ENCODE results near the gene MRPL28.
"Not testable (repeated sequence)": the region's sequence is repeated elsewhere in the genome, so short reads cannot be mapped to it uniquely, and the experiment has no call there.

The MRPL28 gene

GRCh38 chr16:337437-337836, 32.9 kb downstream of the MRPL28 start:
- no peak for DNase-seq

GRCh38 chr16:336269-336668, 34.1 kb downstream of the MRPL28 start:
- DNase-seq, result no peak

- DNase-seq, result not testable (repeated sequence)
Observed at GRCh38 chr16:334861-335632, 35.3 kb downstream of the MRPL28 start.

- not testable (repeated sequence) for DNase-seq
Observed at GRCh38 chr16:334164-334832, 36.0 kb downstream of the MRPL28 start.

- no peak for DNase-seq
Observed at GRCh38 chr16:333406-334094, 36.8 kb downstream of the MRPL28 start.

- not testable (repeated sequence) for DNase-seq
Observed at GRCh38 chr16:331181-331814, 39.0 kb downstream of the MRPL28 start.

- DNase-seq, result no peak
Observed at GRCh38 chr16:330741-331140, 39.6 kb downstream of the MRPL28 start.

GRCh38 chr16:325375-326145, 44.8 kb downstream of the MRPL28 start:
- DNase-seq, result no peak

GRCh38 chr16:324451-325334, 45.6 kb downstream of the MRPL28 start:
- DNase-seq, result no peak

- no peak for DNase-seq
Observed at GRCh38 chr16:324201-324450, 46.2 kb downstream of the MRPL28 start.

GRCh38 chr16:322476-323143, 47.7 kb downstream of the MRPL28 start:
- no peak for DNase-seq

- no peak for DNase-seq
Observed at GRCh38 chr16:321532-321931, 48.8 kb downstream of the MRPL28 start.

GRCh38 chr16:320206-320605, 50.1 kb downstream of the MRPL28 start:
- no peak for DNase-seq

- DNase-seq, result no peak
Observed at GRCh38 chr16:318628-319027, 51.7 kb downstream of the MRPL28 start.

- no peak for DNase-seq
Observed at GRCh38 chr16:317583-317982, 52.8 kb downstream of the MRPL28 start.

Data from fibroblast of skin of back (primary cell).